Measurements from ENCODE around the gene SPON1.
"Not testable (repeated sequence)": the region's sequence is repeated elsewhere in the genome, so short reads cannot be mapped to it uniquely, and the experiment has no call there.

The SPON1 gene

DNA sequence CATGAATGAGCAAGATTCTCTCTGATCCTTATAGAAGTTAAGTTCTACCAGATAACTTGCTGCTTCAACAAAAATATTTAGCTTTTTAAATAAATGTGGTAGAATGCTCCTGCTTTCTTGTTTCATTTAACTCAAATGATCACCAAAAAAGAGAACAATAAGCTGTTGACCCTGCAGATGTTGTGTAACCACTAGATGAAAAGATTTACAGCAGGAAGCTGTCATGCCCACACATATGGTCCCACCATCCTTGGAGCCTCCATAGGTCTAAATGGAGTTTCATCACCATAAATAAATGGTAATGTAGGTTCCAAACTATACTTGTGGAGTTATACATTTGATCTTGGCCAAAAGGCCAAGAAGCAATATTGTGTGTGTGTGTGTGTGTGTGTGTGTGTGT is 277.7 kb downstream of the SPON1 start:
- H3K4me3 ChIP-seq (ENCODE audit: low read depth in 1 of 5, low read length in 5 of 5), result no peak overlapping the region
- no peaks in the 10 kb centered on the region for H3K27me3 ChIP-seq (ENCODE audit: control insufficient read depth in 5 of 5, insufficient read depth in 4 of 5, low read length in 5 of 5)
- no peaks in the 10 kb centered on the region for H3K9me3 ChIP-seq (ENCODE audit: control insufficient read depth in 5 of 5, low read length in 5 of 5)
- H3K27ac ChIP-seq (ENCODE audit: low read depth, low read length), result no peak overlapping the region
- no peaks in the 10 kb centered on the region for H3K36me3 ChIP-seq (ENCODE audit: control insufficient read depth in 5 of 5, insufficient read depth in 5 of 5, low read length in 5 of 5)
- no peak overlapping the region for H3K9ac ChIP-seq (ENCODE audit: low read length in 5 of 5)
- peaks cover 0 to 23% (median 13%) of the 10 kb centered on the region in 5 donors for H3K4me1 ChIP-seq (ENCODE audit: control insufficient read depth in 5 of 5, insufficient read depth in 5 of 5, low read length in 5 of 5)

DNA sequence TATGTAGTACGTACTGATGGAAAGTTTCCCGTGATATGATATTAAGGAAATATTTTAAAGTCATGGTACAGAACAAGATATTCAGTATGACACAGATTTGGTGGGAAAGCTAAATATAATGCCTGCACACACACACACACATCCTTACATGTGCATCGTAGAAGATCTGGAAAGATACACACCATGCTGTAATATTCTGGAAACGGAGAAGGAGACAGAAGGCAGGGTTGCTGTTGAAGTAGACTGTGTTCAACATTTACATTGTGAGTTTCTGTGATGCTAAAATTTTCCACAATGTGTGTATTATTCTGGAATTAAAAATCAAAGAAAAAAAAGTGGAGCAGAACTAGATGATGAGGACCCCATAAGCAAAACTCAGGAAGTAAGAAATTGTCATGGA is 278.4 kb downstream of the SPON1 start:
- H3K4me3 ChIP-seq (ENCODE audit: low read depth in 1 of 5, low read length in 5 of 5), result no peak overlapping the region
- peaks cover 0 to 23% (median 13%) of the 10 kb centered on the region in 5 donors for H3K4me1 ChIP-seq (ENCODE audit: control insufficient read depth in 5 of 5, insufficient read depth in 5 of 5, low read length in 5 of 5)
- no peaks in the 10 kb centered on the region for H3K36me3 ChIP-seq (ENCODE audit: control insufficient read depth in 5 of 5, insufficient read depth in 5 of 5, low read length in 5 of 5)
- H3K27me3 ChIP-seq (ENCODE audit: control insufficient read depth in 5 of 5, insufficient read depth in 4 of 5, low read length in 5 of 5), result no peaks in the 10 kb centered on the region
- no peak overlapping the region for H3K27ac ChIP-seq (ENCODE audit: low read depth, low read length)
- H3K9me3 ChIP-seq (ENCODE audit: control insufficient read depth in 5 of 5, low read length in 5 of 5), result no peaks in the 10 kb centered on the region
- no peak overlapping the region for H3K9ac ChIP-seq (ENCODE audit: low read length in 5 of 5)

DNA sequence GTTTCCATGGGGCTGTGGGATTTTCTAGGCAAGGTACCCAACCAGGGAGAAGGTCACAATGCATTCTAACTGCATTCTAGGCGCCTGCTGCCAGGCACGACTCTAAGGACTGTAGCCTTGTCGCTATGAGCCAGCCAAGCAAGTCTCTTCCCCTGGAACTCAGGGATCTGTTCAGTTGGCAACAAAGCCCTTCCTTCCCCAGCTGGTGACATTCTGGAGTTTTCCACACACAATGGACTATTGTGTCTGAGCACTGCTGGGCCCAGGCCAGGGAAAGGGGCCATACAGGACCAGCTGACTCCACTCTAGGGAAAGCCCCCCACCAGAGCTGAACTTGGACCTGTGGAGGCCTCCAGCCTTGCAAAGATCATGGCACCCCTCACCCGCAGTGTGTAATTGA is 279.7 kb downstream of the SPON1 start:
- peaks cover 0 to 23% (median 13%) of the 10 kb centered on the region in 5 donors for H3K4me1 ChIP-seq (ENCODE audit: control insufficient read depth in 5 of 5, insufficient read depth in 5 of 5, low read length in 5 of 5)
- no peak overlapping the region for H3K27ac ChIP-seq (ENCODE audit: low read depth, low read length)
- no peaks in the 10 kb centered on the region for H3K27me3 ChIP-seq (ENCODE audit: control insufficient read depth in 5 of 5, insufficient read depth in 4 of 5, low read length in 5 of 5)

DNA sequence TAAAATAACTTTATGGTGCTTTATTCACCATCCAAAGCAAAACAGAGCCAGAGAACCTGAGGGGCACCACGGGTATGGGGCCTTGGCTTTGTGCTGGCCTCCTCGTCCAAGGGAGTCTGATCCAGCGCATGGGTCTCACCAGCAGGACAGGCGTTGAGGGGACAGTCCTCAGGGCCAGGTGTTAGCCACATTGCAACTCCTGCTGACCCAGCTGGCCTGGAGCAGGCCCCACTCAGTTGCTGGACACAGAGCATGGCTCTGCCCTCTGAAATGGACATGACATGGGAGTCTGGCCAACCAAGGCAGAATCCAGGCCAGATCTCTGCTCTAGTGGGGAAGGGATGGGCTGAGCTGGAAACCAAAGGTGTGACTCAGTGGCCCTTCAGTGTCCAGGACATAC is 280.2 kb downstream of the SPON1 start:
- Histone ChIP-seq H3K9me3 (ENCODE audit: control insufficient read depth in 5 of 5, low read length in 5 of 5) (no peaks in the 10 kb centered on the region), H3K4me3 (ENCODE audit: low read depth in 1 of 5, low read length in 5 of 5) (no peak overlapping the region), H3K36me3 (ENCODE audit: control insufficient read depth in 5 of 5, insufficient read depth in 5 of 5, low read length in 5 of 5) (no peaks in the 10 kb centered on the region), H3K9ac (ENCODE audit: low read length in 5 of 5) (no peak overlapping the region), H3K4me1 (ENCODE audit: control insufficient read depth in 5 of 5, insufficient read depth in 5 of 5, low read length in 5 of 5) (peaks cover 0 to 23% (median 13%) of the 10 kb centered on the region in 5 donors), H3K27ac (ENCODE audit: low read depth, low read length) (no peak overlapping the region), H3K27me3 (ENCODE audit: control insufficient read depth in 5 of 5, insufficient read depth in 4 of 5, low read length in 5 of 5) (no peaks in the 10 kb centered on the region)

More for the DNA sequence above, 279.7 kb downstream of the SPON1 start:
- Histone ChIP-seq H3K4me3 (ENCODE audit: low read depth in 1 of 5, low read length in 5 of 5) (no peak overlapping the region), H3K9me3 (ENCODE audit: control insufficient read depth in 5 of 5, low read length in 5 of 5) (no peaks in the 10 kb centered on the region), H3K36me3 (ENCODE audit: control insufficient read depth in 5 of 5, insufficient read depth in 5 of 5, low read length in 5 of 5) (no peaks in the 10 kb centered on the region), H3K9ac (ENCODE audit: low read length in 5 of 5) (no peak overlapping the region)

DNA sequence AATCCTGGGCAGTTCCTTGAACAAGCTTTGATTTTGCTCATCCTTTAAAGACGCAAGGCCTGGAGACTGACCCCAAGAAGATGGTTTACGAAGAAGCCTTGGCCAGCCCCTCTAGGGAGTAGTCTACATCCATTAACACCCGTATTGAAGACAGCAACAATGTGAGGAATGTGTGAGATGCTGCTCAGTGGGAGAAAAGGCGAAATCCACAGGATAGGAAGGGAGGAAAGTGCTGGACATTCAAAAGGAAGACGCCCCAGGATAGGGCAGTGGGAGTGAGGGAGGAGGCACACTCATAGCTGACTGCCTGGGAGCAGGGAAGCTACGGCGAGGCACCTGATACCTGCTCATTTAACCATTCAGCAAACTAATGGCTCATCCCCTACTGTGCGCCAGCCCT is 282.4 kb downstream of the SPON1 start:
- Histone ChIP-seq H3K27ac (ENCODE audit: low read depth, low read length) (no peak overlapping the region), H3K9ac (ENCODE audit: low read length in 5 of 5) (no peak overlapping the region), H3K27me3 (ENCODE audit: control insufficient read depth in 5 of 5, insufficient read depth in 4 of 5, low read length in 5 of 5) (no peaks in the 10 kb centered on the region), H3K4me1 (ENCODE audit: control insufficient read depth in 5 of 5, insufficient read depth in 5 of 5, low read length in 5 of 5) (peaks cover 0 to 23% (median 13%) of the 10 kb centered on the region in 5 donors), H3K9me3 (ENCODE audit: control insufficient read depth in 5 of 5, low read length in 5 of 5) (no peaks in the 10 kb centered on the region), H3K4me3 (ENCODE audit: low read depth in 1 of 5, low read length in 5 of 5) (no peak overlapping the region), H3K36me3 (ENCODE audit: control insufficient read depth in 5 of 5, insufficient read depth in 5 of 5, low read length in 5 of 5) (no peaks in the 10 kb centered on the region)

DNA sequence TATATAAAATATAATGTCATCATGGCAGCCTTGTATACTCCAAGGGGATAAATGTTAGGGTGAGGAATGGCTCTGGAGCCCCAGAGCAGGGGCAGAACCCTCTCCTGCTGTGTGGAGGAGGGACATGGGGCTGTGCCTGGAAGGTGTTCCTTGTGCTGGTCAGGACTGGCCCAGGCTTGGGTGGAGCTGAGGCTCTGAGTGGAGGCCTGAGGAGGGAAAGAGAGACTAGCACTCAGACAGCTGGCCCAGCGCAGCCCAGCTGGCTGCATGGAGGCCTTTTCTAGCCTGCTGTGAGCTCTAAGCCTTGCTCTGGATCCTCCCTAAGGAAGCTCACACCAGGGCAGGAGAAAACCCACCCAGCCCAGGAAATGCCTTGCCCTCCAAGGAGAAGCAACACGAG is 282.9 kb downstream of the SPON1 start:
- no peak overlapping the region for H3K27ac ChIP-seq (ENCODE audit: low read depth, low read length)
- H3K4me3 ChIP-seq (ENCODE audit: low read depth in 1 of 5, low read length in 5 of 5), result no peak overlapping the region
- H3K9ac ChIP-seq (ENCODE audit: low read length in 5 of 5), result no peak overlapping the region
- H3K27me3 ChIP-seq (ENCODE audit: control insufficient read depth in 5 of 5, insufficient read depth in 4 of 5, low read length in 5 of 5), result no peaks in the 10 kb centered on the region
- no peaks in the 10 kb centered on the region for H3K36me3 ChIP-seq (ENCODE audit: control insufficient read depth in 5 of 5, insufficient read depth in 5 of 5, low read length in 5 of 5)
- H3K9me3 ChIP-seq (ENCODE audit: control insufficient read depth in 5 of 5, low read length in 5 of 5), result no peaks in the 10 kb centered on the region
- peaks cover 0 to 23% (median 13%) of the 10 kb centered on the region in 5 donors for H3K4me1 ChIP-seq (ENCODE audit: control insufficient read depth in 5 of 5, insufficient read depth in 5 of 5, low read length in 5 of 5)

DNA sequence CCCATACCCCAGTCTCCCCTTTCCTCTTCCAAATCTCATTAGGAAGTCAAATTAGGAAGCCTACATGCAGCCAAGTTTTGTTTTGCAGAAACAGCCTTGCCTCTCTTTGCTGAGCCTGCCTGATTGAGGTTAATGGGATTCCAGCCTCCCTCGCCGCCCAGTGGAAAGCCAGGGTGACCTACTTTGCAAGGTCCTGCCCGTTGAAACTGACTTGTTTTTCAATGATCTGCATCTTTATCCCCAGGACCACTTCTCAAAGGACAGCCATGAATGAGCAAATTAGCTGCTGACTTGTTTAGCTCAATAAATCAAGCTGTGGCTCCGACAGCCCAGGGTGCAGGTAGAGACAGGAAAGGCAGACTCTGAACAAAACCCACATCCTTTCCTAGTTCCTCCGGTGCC is 286.1 kb downstream of the SPON1 start:
- H3K36me3 ChIP-seq (ENCODE audit: control insufficient read depth in 5 of 5, insufficient read depth in 5 of 5, low read length in 5 of 5), result no peaks in the 10 kb centered on the region
- H3K27ac ChIP-seq (ENCODE audit: low read depth, low read length), result no peak overlapping the region
- no peak overlapping the region for H3K4me3 ChIP-seq (ENCODE audit: low read depth in 1 of 5, low read length in 5 of 5)
- no peak overlapping the region for H3K9ac ChIP-seq (ENCODE audit: low read length in 5 of 5)
- H3K27me3 ChIP-seq (ENCODE audit: control insufficient read depth in 5 of 5, insufficient read depth in 4 of 5, low read length in 5 of 5), result no peaks in the 10 kb centered on the region
- no peaks in the 10 kb centered on the region for H3K9me3 ChIP-seq (ENCODE audit: control insufficient read depth in 5 of 5, low read length in 5 of 5)
- peaks cover 0 to 12% (median 8%) of the 10 kb centered on the region in 5 donors for H3K4me1 ChIP-seq (ENCODE audit: control insufficient read depth in 5 of 5, insufficient read depth in 5 of 5, low read length in 5 of 5)

DNA sequence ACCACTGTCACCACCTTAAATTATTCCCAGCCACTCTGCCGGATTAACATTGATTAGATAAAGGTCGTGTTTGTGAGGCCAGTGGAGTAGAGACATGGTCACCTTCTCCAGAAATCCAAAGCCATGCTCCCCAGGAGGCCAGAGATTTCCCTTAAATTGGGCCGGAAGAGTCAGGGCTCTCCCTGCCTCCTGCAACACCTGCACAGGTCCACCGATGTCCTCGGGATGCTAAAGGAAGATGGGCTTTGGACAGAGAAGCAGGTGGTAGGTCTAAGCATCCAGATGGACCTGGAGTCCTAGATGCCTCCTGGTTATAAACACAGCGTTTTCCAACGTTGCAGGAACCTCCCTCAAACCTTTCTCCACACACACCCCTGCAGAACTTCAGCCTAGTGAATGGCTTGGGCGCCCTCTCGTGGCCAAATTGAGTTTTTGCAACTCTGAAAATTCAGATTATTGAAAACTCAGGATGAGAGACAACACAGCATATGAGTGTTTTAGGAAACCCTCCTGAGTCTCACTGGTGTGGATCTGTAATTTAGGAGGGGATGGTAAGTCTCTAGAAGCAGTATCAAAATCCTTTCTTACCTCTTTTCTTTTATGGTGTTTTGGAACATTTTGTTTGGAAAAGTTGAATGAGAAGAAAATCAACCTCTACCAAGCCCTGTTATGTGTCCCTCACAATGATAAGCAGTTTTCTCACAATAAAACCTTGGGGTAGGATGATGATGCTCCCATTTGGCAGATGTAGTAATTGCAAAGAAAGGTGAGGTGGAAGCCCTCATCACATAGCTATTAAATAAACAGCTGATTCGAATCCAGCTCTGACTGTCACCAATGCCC is 286.8 kb downstream of the SPON1 start:
- Histone ChIP-seq H3K27me3 (ENCODE audit: control insufficient read depth in 5 of 5, insufficient read depth in 4 of 5, low read length in 5 of 5) (no peaks in the 10 kb centered on the region), H3K9ac (ENCODE audit: low read length in 5 of 5) (no peak overlapping the region), H3K4me3 (ENCODE audit: low read depth in 1 of 5, low read length in 5 of 5) (no peak overlapping the region), H3K36me3 (ENCODE audit: control insufficient read depth in 5 of 5, insufficient read depth in 5 of 5, low read length in 5 of 5) (no peaks in the 10 kb centered on the region), H3K27ac (ENCODE audit: low read depth, low read length) (no peak overlapping the region), H3K4me1 (ENCODE audit: control insufficient read depth in 5 of 5, insufficient read depth in 5 of 5, low read length in 5 of 5) (peaks cover 0 to 14% (median 10%) of the 10 kb centered on the region in 5 donors), H3K9me3 (ENCODE audit: control insufficient read depth in 5 of 5, low read length in 5 of 5) (no peaks in the 10 kb centered on the region)

DNA sequence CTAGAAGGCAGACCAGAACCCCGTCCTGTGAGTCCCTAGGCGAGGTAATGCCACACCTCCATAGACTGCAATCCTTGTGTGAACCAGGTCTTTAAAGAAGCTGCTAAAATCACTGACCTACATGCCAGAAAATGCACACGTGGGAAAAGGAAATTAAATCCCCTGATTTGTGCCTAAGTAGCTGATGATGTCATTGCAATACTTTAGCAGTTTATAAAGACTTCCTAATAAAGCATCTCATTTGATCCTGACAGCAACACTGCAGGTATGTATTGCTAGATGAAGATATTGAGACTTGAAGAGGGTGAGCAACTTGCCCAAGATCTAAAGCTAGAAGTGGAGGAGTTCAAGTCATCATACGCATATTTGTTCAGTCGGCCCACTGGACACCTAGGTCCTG is 289.2 kb downstream of the SPON1 start:
- no peaks in the 10 kb centered on the region for H3K9me3 ChIP-seq (ENCODE audit: control insufficient read depth in 5 of 5, low read length in 5 of 5)
- H3K4me3 ChIP-seq (ENCODE audit: low read depth in 1 of 5, low read length in 5 of 5), result no peak overlapping the region
- H3K27me3 ChIP-seq (ENCODE audit: control insufficient read depth in 5 of 5, insufficient read depth in 4 of 5, low read length in 5 of 5), result no peaks in the 10 kb centered on the region
- H3K4me1 ChIP-seq (ENCODE audit: control insufficient read depth in 5 of 5, insufficient read depth in 5 of 5, low read length in 5 of 5), result peaks cover 0 to 23% (median 20%) of the 10 kb centered on the region in 5 donors
- no peak overlapping the region for H3K27ac ChIP-seq (ENCODE audit: low read depth, low read length)
- no peak overlapping the region for H3K9ac ChIP-seq (ENCODE audit: low read length in 5 of 5)
- no peaks in the 10 kb centered on the region for H3K36me3 ChIP-seq (ENCODE audit: control insufficient read depth in 5 of 5, insufficient read depth in 5 of 5, low read length in 5 of 5)

DNA sequence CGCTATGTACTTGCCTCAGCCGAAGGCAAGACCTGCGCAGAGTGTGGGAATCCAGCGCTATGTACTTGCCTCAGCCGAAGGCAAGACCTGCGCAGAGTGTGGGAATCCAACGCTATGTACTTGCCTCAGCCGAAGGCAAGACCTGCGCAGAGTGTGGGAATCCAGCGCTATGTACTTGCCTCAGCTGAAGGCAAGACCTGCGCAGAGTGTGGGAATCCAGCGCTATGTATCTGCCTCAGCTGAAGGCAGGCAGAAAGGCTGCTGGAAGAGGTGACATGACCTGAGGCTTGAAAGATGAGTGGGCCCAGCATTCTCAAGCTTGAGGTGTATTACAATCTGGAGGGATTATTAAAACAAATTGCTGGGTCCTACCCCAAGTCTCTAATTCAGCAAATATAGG is 290.0 kb downstream of the SPON1 start:
- H3K4me3 ChIP-seq (ENCODE audit: low read depth in 1 of 5, low read length in 5 of 5); H3K9ac ChIP-seq (ENCODE audit: low read length in 5 of 5); H3K27ac ChIP-seq (ENCODE audit: low read depth, low read length); H3K27me3 ChIP-seq (ENCODE audit: control insufficient read depth in 5 of 5, insufficient read depth in 4 of 5, low read length in 5 of 5); H3K9me3 ChIP-seq (ENCODE audit: control insufficient read depth in 5 of 5, low read length in 5 of 5); H3K36me3 ChIP-seq (ENCODE audit: control insufficient read depth in 5 of 5, insufficient read depth in 5 of 5, low read length in 5 of 5): not testable (repeated sequence)
- peaks cover 0 to 29% (median 21%) of the 10 kb centered on the region in 5 donors for H3K4me1 ChIP-seq (ENCODE audit: control insufficient read depth in 5 of 5, insufficient read depth in 5 of 5, low read length in 5 of 5)

Measured in subcutaneous abdominal adipose tissue (tissue), 5 donors.